T-helper 2 cell treated with Interferon-gamma antibody and Interleukin-4, amounts not matched to agents 5 μg/mL and 100 μg/mL, for 36 hours (primary cell): ENCODE measurements around the gene ABHD18.
"Not testable (repeated sequence)": the region's sequence is repeated elsewhere in the genome, so short reads cannot be mapped to it uniquely, and the experiment has no call there.

Source experiments
- DNase-seq: peaks from one replicate; pipeline ENCODE4 v3.0.0; 2021; ENCODE audit warnings: low spot score
- H3K27ac Mint-ChIP-seq: one replicate; pipeline ENCODE4 v1.8.0; 2021; ENCODE audit warnings: mild to moderate bottlenecking, mixed read lengths
- H3K27me3 Mint-ChIP-seq: one replicate; pipeline ENCODE4 v1.8.0; 2021; ENCODE audit warnings: low read depth, mixed read lengths
- H3K36me3 Mint-ChIP-seq: one replicate; pipeline ENCODE4 v1.8.0; 2021; ENCODE audit warnings: low read depth, mixed read lengths
- H3K4me1 Mint-ChIP-seq: one replicate; pipeline ENCODE4 v1.8.0; 2021; ENCODE audit warnings: low read depth, mixed read lengths
- H3K4me3 Mint-ChIP-seq: one replicate; pipeline ENCODE4 v1.8.0; 2022; ENCODE audit warnings: mild to moderate bottlenecking, moderate library complexity, mixed read lengths
- H3K9me3 Mint-ChIP-seq: one replicate; pipeline ENCODE4 v1.8.0; 2021; ENCODE audit warnings: mixed read lengths

The ABHD18 gene

DNA sequence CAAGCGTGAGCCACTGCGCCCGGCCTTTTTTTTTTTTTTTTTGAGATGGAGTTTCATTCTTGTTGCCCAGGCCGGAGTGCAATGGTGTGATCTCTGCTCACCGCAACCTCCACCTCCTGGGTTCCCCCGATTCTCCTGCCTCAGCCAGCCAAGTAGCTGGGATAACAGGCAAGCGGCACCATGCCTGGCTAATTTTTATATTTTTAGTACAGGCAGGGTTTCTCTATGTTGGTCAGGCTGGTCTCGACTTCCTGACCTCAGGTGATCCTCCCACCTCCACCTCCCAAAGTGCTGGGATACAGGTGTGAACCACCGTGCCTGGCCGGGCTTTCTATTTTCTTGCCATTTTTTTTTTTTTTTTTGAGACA, 101.2 kb downstream of the ABHD18 start:
- H3K4me1 Mint-ChIP-seq, result peaks cover 13% of the 10 kb centered on the region
- not testable (repeated sequence) for H3K9me3 Mint-ChIP-seq

GRCh38 chr4:128068918-128069317, 103.7 kb downstream of the ABHD18 start:
- H3K27me3 Mint-ChIP-seq, result no peaks in the 10 kb centered on the region
- peaks cover 9% of the 10 kb centered on the region for H3K4me1 Mint-ChIP-seq
- no peaks in the 10 kb centered on the region for H3K36me3 Mint-ChIP-seq
- H3K9me3 Mint-ChIP-seq, result no peaks in the 10 kb centered on the region
- H3K27ac Mint-ChIP-seq, result no peak overlapping the region
- H3K4me3 Mint-ChIP-seq, result no peak overlapping the region
- DNase-seq, result no peak

More for the DNA sequence above, 101.2 kb downstream of the ABHD18 start:
- not testable (repeated sequence) for H3K36me3 Mint-ChIP-seq, H3K27ac Mint-ChIP-seq, H3K4me3 Mint-ChIP-seq, H3K27me3 Mint-ChIP-seq, DNase-seq

- DNase-seq, result no peak
- no peak overlapping the region for H3K27ac Mint-ChIP-seq
- no peak overlapping the region for H3K4me3 Mint-ChIP-seq
- H3K36me3 Mint-ChIP-seq, result peaks cover 17% of the 10 kb centered on the region
- no peaks in the 10 kb centered on the region for H3K9me3 Mint-ChIP-seq
- no peaks in the 10 kb centered on the region for H3K27me3 Mint-ChIP-seq
- no peaks in the 10 kb centered on the region for H3K4me1 Mint-ChIP-seq
Measured at GRCh38 chr4:128076464-128076863, 111.3 kb downstream of the ABHD18 start.
